NT2/D1 (cell line): ENCODE measurements around the gene OR52B2.

ENCODE experiments used
- SUZ12 ChIP-seq: IDR thresholded peaks from 2 replicates; pipeline ENCODE4 v1.6.1; 2011; ENCODE audit not compliant: insufficient read length, insufficient read depth; ENCODE audit errors: extremely low read depth
- YY1 ChIP-seq: IDR thresholded peaks from 2 replicates; pipeline ENCODE4 v1.6.1; 2011; ENCODE audit not compliant: insufficient read length, insufficient read depth
- ZNF274 ChIP-seq: IDR thresholded peaks from 2 replicates; pipeline ENCODE4 v1.6.1; 2011; ENCODE audit warnings: mild to moderate bottlenecking, low read depth, low read length

DNA sequence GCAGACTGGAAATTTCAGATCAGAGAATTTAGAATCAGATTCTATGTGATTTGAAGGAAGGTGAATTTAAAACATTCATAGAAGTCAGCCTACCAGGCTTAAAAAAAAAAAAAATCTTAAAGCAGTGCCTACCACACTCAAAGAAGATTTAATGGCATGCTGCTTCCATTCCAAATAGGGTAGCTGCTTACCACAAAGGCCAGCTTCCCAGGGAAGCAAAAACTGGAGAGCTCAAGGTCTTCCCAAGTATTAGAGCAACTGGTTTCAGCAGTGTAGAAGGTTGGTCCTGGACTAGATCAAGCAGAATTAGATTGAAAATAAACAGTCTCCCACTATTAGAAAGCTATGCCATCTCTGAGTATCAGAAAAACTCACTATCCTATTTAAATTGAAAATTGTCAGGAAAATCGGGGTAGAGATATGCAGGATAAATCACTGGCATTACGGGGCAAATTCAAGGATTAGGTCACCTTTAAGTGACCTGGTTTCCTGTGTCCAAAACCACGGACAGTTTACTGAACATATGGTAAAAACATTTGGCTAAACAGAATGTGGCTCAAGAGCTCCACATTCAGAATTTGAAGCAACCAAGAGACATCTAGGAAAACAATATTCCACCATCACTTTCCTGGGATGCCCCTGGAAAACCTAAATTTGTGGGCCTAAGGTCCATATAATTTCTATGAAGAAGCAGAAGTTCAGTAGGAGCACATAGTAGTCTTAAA, 36.5 kb upstream of the OR52B2 start:
- no peak for TF ChIP-seq ZNF274
- TF ChIP-seq YY1 = no peak
- TF ChIP-seq SUZ12 = no peak
